Kidney epithelial cell (primary cell): ENCODE results near the gene KANK3. TPM values are rescaled to one million over a fixed set of nuclear protein-coding genes. Genes with fewer than 3 reads are reported as not detected.

ENCODE experiments used
- DNase-seq: peaks from one replicate; pipeline ENCODE4 v3.0.0-alpha.2; 2010; ENCODE audit warnings: low read depth
- H3K27me3 ChIP-seq: 2 replicates; pipeline ENCODE4 v1.6.0; 2011; ENCODE audit warnings: low read length; ENCODE audit not compliant: control insufficient read depth, insufficient read depth
- H3K36me3 ChIP-seq: 2 replicates; pipeline ENCODE4 v1.5.1; 2011; ENCODE audit warnings: low read length; ENCODE audit not compliant: control insufficient read depth, insufficient read depth
- H3K4me3 ChIP-seq: 2 replicates; pipeline ENCODE4 v1.5.1; 2011; ENCODE audit warnings: low read depth, mild to moderate bottlenecking, control low read depth, low read length
- total RNA-seq: library from RNA; depleted of rRNA; stranded (reverse); fragments of >200 nt; gene quantifications from 2 replicates; pipeline ENCODE4 v1.2.3, GENCODE V29; 2015
- TF ChIP-seq, protein P1 (sequence below): IDR thresholded peaks from 2 replicates; pipeline ENCODE4 v1.5.1; 2011; ENCODE audit warnings: mild to moderate bottlenecking, moderate library complexity, low read length, control low read depth, inconsistent platforms; ENCODE audit not compliant: insufficient read depth, poor library complexity, severe bottlenecking

KANK3 gene
- total RNA-seq, 1 donor from 2014 or later, result 8.1 TPM

DNA sequence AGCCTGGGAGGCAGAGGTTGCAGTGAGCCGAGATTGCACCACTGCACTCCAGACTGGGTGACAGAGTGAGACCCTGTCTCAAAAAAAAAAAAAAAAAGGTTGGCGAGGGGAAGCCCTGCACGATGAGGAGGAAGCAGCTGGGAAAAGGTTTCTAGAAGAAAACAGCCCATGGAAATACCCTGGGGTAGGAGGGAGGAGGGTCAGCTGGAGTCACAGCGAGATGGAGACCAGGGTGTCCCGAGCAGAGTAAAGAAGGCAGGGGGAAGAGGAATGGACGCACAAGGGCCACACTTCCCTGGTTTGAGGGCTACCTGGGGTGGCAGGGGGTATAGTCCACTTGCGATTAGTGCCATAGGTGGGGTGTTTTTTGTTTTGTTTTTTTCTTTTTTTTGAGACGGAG, 6.4 kb downstream of the KANK3 start:
- no peak for DNase-seq
- Histone ChIP-seq H3K4me3 (no peak overlapping the region), H3K36me3 (no peaks in the 10 kb centered on the region), H3K27me3 (peaks cover 36% of the 10 kb centered on the region)
- TF ChIP-seq, protein P1, sequence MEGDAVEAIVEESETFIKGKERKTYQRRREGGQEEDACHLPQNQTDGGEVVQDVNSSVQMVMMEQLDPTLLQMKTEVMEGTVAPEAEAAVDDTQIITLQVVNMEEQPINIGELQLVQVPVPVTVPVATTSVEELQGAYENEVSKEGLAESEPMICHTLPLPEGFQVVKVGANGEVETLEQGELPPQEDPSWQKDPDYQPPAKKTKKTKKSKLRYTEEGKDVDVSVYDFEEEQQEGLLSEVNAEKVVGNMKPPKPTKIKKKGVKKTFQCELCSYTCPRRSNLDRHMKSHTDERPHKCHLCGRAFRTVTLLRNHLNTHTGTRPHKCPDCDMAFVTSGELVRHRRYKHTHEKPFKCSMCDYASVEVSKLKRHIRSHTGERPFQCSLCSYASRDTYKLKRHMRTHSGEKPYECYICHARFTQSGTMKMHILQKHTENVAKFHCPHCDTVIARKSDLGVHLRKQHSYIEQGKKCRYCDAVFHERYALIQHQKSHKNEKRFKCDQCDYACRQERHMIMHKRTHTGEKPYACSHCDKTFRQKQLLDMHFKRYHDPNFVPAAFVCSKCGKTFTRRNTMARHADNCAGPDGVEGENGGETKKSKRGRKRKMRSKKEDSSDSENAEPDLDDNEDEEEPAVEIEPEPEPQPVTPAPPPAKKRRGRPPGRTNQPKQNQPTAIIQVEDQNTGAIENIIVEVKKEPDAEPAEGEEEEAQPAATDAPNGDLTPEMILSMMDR, result no peak

DNA sequence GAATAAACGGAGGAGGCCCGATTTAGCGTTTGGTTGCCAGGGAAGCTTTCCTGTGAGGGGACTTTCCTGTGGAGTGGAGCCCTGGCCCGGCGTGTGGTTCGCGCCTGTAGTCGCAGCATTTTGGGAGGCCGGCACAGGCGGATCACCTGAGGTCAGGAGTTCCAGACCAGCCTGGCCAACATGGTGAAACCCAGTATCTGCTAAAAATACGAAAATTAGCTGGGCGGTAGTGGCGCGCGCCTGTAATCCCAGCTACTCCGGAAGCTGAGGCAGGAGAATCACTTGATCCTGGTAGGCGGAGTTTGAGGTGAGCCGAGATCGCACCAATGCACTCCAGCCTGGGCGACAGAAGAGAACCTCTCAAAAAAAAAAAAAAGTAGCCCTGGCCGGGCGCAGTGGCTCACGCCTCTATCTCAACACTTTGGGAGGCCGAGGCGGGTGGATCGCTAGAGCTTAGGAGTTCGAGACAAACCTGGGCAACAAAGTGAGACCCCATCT, 6.9 kb downstream of the KANK3 start:
- peaks cover 36% of the 10 kb centered on the region for H3K27me3 ChIP-seq
- no peaks in the 10 kb centered on the region for H3K36me3 ChIP-seq
- TF ChIP-seq, protein P1, result no peak
- DNase-seq, result no peak
- no peak overlapping the region for H3K4me3 ChIP-seq

DNA sequence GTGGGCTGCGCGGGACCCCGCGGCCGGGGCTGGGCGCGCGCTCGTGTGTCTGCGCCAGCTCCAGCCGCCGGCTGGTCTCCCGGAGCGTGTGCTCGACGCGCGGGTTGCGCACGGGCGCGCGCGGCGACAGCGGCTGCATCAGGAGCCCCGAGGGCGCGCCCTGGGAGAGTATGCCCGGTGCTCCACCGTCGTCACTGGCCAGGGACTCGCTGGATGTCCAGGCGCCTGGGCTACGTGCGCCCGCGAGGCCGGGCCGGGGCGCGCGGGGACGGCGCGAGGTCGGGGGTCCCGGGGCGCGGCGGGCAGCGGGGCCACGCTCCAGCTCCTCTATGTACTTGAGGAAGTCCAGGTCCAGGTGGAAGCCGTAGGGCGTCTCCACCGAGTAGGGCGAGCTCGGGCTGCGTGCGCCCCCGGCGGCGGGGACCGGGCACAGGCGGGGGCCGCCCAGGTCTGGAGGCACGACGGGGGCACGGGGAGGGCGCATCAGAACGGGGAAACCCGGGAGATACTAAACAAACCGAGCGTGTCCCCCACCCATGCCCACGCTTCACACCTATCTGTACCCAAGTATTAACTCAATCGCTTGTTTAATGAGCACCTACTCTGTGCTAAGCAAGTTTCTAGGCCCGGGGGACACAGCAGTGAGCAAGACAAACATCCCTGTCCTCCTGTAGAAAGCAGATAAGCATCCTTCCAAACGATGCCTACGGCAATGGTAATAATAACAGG, 7.6 kb downstream of the KANK3 start:
- peaks cover 34% of the 10 kb centered on the region for H3K27me3 ChIP-seq
- TF ChIP-seq, protein P1, result peak; percentile 9
- peak overlapping the region; percentile 5 for H3K4me3 ChIP-seq
- H3K36me3 ChIP-seq, result no peaks in the 10 kb centered on the region
- DNase-seq, result no peak

DNA sequence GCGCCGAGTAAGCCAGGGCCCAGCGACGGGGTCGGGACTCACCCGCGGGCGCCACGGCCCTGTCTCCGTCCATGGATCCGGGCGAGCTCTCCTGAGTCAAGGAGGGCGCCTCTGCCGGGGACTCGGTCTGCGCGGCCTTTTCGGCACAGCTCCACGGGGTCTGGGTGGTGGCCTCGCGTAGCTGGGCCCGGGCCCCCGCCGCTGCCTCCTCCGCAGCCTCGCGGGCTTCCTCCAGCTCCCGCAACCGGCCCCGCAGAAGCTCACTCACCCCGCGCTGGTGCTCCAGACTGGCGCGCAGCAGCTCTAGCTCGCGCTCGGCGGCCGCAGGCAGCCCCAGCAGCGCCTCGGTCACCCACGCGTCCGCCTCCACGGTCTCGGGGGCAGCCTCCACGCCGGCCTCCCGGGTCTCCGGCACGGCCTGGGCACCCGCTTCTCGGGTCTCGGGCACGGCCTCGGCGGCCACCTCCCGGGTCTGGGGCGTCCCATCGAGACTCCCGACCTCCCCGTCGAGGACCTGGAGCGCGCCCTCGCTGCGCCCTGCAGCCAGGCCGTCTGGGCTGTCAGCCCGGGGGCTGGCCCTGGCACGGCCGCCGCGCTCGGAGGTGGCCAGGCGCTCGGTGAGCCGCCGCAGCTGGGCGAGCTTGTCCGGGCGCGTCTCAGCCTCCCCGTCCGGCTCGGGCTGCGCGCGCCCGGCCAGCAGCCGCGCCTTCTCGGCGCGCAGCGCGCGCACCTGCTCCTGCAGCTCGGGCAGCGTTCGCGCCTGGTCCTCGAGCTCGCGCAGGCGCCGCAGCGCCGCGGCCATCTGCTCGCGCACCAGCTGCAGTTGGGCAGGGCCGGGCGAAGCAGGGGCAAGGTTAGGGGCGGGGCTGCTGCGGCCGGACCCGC, 8.4 kb downstream of the KANK3 start:
- peaks cover 31% of the 10 kb centered on the region for H3K27me3 ChIP-seq
- DNase-seq, result no peak
- TF ChIP-seq, protein P1, result no peak
- H3K4me3 ChIP-seq, result peak overlapping the region; percentile 5
- H3K36me3 ChIP-seq, result no peaks in the 10 kb centered on the region

DNA sequence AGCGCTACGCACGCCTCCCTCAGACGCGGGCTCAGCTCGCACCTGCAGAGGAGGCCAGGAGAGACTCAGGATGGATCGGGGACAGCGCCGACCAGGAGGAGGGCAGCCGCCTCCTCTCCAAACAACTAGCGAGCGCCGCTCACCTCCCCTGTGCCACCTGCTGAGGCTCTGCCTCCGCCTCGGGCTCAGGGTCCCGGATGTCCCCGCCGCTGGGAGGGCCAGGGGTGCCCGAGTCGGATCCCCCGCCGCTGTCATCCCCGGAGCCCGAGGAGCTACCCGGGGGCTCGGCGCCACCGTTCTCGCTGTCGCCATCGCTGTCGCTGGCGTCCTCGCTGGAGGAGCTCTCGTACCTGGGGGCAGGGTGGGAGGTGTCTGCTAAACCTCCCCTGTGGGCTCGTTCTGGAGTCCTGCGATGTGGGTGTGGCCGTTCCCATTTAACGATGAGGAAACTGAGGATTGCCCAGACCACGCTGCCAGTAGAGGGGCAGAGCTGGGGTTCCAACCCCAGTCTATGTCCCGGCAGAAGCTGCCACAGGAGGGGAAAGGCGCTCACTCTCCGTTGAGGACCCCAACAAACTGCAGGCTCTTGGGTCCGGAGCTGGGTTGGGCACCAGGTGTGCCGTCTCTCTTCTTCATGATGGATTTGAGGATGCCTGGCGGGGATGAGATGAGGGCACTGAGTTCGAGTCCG, 9.2 kb downstream of the KANK3 start:
- no peak for DNase-seq
- Histone ChIP-seq H3K4me3 (no peak overlapping the region), H3K27me3 (peaks cover 31% of the 10 kb centered on the region), H3K36me3 (no peaks in the 10 kb centered on the region)
- TF ChIP-seq, protein P1, result no peak
